ENCODE measurements around the gene TSHZ3.

Gene TSHZ3

DNA sequence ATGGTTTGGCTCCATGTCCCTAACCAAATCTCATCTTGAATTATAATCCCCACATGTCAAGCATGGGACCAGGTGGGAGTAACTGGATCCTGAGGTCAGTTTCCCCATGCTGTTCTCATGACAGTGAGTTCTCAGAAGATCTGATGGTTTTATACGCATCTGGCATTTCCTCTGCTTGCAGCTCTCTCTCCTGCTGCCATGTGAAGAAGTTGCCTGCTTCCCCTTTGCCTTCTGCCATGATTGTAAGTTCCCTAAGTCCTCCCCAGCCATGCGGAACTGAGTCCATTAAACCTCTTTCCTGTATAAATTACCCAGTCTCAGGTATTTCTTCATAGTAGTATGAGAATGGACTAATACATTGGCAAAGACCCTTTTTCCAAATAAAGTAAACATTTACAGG is 96.8 kb downstream of the TSHZ3 start:
- DNase-seq (ENCODE audit: low read depth), result no peak
- no peak for TF ChIP-seq CTCF (IDR thresholded peaks at IDR 0.05; ENCODE audit: control insufficient read depth, extremely low read depth, insufficient read depth)
- no peak overlapping the region for H3K4me3 ChIP-seq (ENCODE audit: low read depth, low read length)

- peak; percentile 78 for TF ChIP-seq CTCF (IDR thresholded peaks at IDR 0.05; ENCODE audit: control insufficient read depth, extremely low read depth, insufficient read depth)
- DNase-seq (ENCODE audit: low read depth), result peak; percentile 68
- H3K4me3 ChIP-seq (ENCODE audit: low read depth, low read length), result no peak overlapping the region
These were observed 100.0 kb downstream of the TSHZ3 start for GRCh38 chr19:31249217-31249616.

DNA sequence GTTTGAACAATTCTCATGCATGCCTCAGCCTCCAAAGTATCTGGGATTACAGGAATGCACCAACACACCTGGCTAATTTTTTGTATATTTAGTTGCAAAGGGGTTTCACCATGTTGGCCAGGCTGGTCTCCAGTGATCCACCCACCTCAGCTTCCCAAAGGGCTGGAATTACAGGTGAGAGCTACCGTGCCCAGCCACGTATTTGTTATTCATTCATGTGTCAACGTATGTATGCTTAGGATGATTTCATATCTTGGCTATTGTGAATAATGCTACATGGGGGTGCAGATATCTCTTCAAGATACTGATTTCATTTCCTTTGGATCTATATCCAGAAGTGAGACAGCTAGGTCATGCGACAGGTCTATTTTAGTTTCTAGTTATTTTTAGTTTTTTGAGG is 113.4 kb downstream of the TSHZ3 start:
- no peak overlapping the region for H3K4me3 ChIP-seq (ENCODE audit: low read depth, low read length)
- no peak for TF ChIP-seq CTCF (IDR thresholded peaks at IDR 0.05; ENCODE audit: control insufficient read depth, extremely low read depth, insufficient read depth)
- no peak for DNase-seq (ENCODE audit: low read depth)

DNA sequence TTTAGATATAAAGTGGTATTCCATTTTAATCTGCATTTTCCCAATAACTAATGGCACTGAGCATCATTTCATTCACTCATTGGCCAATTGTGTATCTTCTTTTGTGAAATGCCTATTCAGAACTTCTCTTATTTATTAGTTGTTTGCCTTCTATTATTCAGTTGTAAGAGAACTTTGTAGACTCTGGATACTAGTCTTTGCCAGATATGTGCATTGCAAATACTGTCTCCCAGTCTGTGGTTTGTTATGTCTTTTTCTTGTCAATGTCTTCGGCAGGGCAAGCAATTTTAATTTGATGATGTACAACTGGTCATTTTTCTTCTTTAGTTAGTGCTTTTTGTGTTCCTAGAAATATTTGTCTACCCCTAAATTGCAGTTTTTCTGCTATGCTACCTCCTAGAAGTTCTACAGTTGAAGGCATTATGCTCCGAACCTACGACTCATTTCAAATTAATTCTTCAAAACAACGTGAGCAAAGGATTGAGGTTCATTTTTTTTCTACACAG is 115.9 kb downstream of the TSHZ3 start:
- H3K4me3 ChIP-seq (ENCODE audit: low read depth, low read length), result no peak overlapping the region
- no peak for TF ChIP-seq CTCF (IDR thresholded peaks at IDR 0.05; ENCODE audit: control insufficient read depth, extremely low read depth, insufficient read depth)
- no peak for DNase-seq (ENCODE audit: low read depth)

- no peak overlapping the region for H3K4me3 ChIP-seq (ENCODE audit: low read depth, low read length)
- no peak for DNase-seq (ENCODE audit: low read depth)
- TF ChIP-seq CTCF (IDR thresholded peaks at IDR 0.05; ENCODE audit: control insufficient read depth, extremely low read depth, insufficient read depth), result no peak
These were observed 116.4 kb downstream of the TSHZ3 start for GRCh38 chr19:31232871-31233270.

- no peak for DNase-seq (ENCODE audit: low read depth)
- no peak overlapping the region for H3K4me3 ChIP-seq (ENCODE audit: low read depth, low read length)
- peak; percentile 46 for TF ChIP-seq CTCF (IDR thresholded peaks at IDR 0.05; ENCODE audit: control insufficient read depth, extremely low read depth, insufficient read depth)
These were observed 117.1 kb downstream of the TSHZ3 start for GRCh38 chr19:31232180-31232579.

DNA sequence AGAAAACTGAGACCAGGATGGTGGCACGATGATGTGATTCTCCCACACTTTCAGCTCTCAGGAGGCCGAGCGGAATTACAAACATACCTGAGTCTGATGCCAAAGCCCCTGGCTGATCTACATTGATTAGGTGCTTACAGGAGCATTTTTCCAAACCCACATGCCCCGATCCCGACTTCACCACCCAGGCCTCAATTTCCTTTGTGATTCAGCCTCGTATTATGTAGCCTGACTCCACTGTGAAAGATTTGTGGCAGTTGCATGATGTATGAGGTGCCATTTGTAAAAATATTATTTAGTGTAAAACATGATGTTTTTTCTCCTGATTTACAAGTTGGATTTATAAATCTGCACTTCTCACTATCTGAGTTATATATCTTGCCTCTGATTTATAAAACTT is 118.0 kb downstream of the TSHZ3 start:
- TF ChIP-seq CTCF (IDR thresholded peaks at IDR 0.05; ENCODE audit: control insufficient read depth, extremely low read depth, insufficient read depth), result no peak
- DNase-seq (ENCODE audit: low read depth), result no peak
- H3K4me3 ChIP-seq (ENCODE audit: low read depth, low read length), result no peak overlapping the region
